Vagina (tissue), 2 donors: Measurements from ENCODE around the gene H2AZ2.

Experiments
- CTCF ChIP-seq, 3 experiments: fragments of 450-650 bp in 2 of 3; fragments of 200-600 bp in 1 of 3; sonication (generic) in 1 of 3; IDR thresholded peaks; one replicate each; pipeline ENCODE4 v1.5.1; 2017 to 2019; ENCODE audit warnings: antibody characterized with exemption in 3 of 3, mild to moderate bottlenecking in 2 of 3, moderate library complexity in 2 of 3
- POLR2A ChIP-seq, 2 donors: fragments of 450-650 bp; IDR thresholded peaks; one replicate each; pipeline ENCODE4 v1.6.1; 2017; ENCODE audit warnings: antibody characterized with exemption in 2 of 2, mild to moderate bottlenecking in 2 of 2, moderate library complexity in 2 of 2

GRCh38 chr7:44849259-44849884 is 1.5 kb upstream of the H2AZ2 start:
- TF ChIP-seq POLR2A (IDR thresholded peaks at IDR 0.05) (no peak), CTCF (IDR thresholded peaks at IDR 0.05) (no peak)
